Panc1 (cell line): Measurements from ENCODE around the gene JCHAIN.

Experiments used
- POLR2AphosphoS5 ChIP-seq: IDR thresholded peaks from 2 replicates; pipeline ENCODE4 v1.6.1; 2012; ENCODE audit warnings: mild to moderate bottlenecking, low read depth, low read length, moderate library complexity
- REST ChIP-seq, 2 experiments: IDR thresholded peaks; 2 replicates each; pipeline ENCODE4 v1.6.1; 2011 to 2012; ENCODE audit warnings: low read depth in 2 of 2, control low read depth in 1 of 2, low read length in 1 of 2, mild to moderate bottlenecking in 1 of 2, moderate library complexity in 1 of 2; ENCODE audit not compliant: insufficient read depth in 1 of 2
- SIN3A ChIP-seq: IDR thresholded peaks from 2 replicates; pipeline ENCODE4 v1.6.1; 2012; ENCODE audit warnings: low read depth, mild to moderate bottlenecking, low read length, moderate library complexity, borderline replicate concordance; ENCODE audit not compliant: insufficient read depth
- TCF7L2 ChIP-seq: IDR thresholded peaks from 2 replicates; pipeline ENCODE4 v1.6.1; 2011; ENCODE audit warnings: mild to moderate bottlenecking, low read depth, low read length, inconsistent platforms
- TF ChIP-seq, protein P1 (sequence below): fragments of 450-650 bp; IDR thresholded peaks from 2 replicates; pipeline ENCODE4 v1.5.1; 2017; ENCODE audit warnings: mild to moderate bottlenecking

DNA sequence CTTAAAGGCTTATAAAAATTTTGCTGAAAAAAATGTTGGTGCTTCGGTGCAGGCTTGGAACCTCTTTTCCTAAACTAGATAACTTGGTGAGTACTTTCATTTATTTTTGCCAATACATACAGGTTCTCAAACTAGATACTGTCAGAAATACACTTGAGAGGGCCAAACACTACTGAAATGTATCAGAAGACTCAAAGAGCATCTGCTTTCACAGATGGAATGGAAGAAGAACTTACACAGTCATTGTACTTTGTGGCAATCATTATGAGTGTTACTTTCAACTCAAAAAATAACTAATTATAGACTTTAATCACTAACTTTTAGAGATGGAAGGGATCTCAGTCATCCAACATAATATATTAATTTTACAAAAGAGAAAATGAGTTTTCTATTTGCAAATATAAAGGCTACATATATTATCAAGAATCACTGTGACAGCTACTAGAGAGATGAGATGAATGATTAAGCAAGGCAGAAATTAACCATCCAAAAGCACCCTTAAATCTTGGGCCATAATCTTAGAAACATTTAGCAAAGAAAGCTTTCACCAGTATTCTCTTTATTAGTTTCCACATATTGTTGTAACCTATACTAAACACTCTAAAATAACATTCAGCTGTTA, 36.7 kb downstream of the JCHAIN start:
- TF ChIP-seq, protein P1, sequence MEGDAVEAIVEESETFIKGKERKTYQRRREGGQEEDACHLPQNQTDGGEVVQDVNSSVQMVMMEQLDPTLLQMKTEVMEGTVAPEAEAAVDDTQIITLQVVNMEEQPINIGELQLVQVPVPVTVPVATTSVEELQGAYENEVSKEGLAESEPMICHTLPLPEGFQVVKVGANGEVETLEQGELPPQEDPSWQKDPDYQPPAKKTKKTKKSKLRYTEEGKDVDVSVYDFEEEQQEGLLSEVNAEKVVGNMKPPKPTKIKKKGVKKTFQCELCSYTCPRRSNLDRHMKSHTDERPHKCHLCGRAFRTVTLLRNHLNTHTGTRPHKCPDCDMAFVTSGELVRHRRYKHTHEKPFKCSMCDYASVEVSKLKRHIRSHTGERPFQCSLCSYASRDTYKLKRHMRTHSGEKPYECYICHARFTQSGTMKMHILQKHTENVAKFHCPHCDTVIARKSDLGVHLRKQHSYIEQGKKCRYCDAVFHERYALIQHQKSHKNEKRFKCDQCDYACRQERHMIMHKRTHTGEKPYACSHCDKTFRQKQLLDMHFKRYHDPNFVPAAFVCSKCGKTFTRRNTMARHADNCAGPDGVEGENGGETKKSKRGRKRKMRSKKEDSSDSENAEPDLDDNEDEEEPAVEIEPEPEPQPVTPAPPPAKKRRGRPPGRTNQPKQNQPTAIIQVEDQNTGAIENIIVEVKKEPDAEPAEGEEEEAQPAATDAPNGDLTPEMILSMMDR = no peak
- TF ChIP-seq POLR2AphosphoS5 = no peak
- no peak for TF ChIP-seq REST (IDR thresholded peaks at IDR 0.05; ENCODE audit: insufficient read depth in 1 of 2, low read depth in 2 of 2, low read length in 1 of 2)
- TF ChIP-seq TCF7L2 = no peak
- no peak for TF ChIP-seq SIN3A
